GM12875 (cell line): ENCODE data around the gene CROCC2.

Experiments used
- H3K4me3 ChIP-seq: one replicate; pipeline ENCODE4 v1.5.1; 2011; ENCODE audit warnings: low read depth, low read length, control low read depth
- CTCF ChIP-seq: IDR thresholded peaks from 2 replicates; pipeline ENCODE4 v1.5.1; 2011; ENCODE audit warnings: low read depth, mild to moderate bottlenecking, control low read depth, inconsistent platforms, low read length, moderate library complexity, borderline replicate concordance; ENCODE audit not compliant: insufficient read depth

The CROCC2 gene

GRCh38 chr2:240865391-240865790 lies 40.7 kb upstream of the CROCC2 start:
- TF ChIP-seq CTCF: no peak
- no peak overlapping the region for H3K4me3 ChIP-seq

- TF ChIP-seq CTCF: no peak
- no peak within 1 kb of the TSS for H3K4me3 ChIP-seq
Measured at GRCh38 chr2:240868286-240869108, 37.6 kb upstream of the CROCC2 start, which contains the start of gene AGXT. Gene AGXT, plus strand, starts transcription at chr2:240868824. Its CDS starts 42 bp downstream, at chr2:240868866.

DNA sequence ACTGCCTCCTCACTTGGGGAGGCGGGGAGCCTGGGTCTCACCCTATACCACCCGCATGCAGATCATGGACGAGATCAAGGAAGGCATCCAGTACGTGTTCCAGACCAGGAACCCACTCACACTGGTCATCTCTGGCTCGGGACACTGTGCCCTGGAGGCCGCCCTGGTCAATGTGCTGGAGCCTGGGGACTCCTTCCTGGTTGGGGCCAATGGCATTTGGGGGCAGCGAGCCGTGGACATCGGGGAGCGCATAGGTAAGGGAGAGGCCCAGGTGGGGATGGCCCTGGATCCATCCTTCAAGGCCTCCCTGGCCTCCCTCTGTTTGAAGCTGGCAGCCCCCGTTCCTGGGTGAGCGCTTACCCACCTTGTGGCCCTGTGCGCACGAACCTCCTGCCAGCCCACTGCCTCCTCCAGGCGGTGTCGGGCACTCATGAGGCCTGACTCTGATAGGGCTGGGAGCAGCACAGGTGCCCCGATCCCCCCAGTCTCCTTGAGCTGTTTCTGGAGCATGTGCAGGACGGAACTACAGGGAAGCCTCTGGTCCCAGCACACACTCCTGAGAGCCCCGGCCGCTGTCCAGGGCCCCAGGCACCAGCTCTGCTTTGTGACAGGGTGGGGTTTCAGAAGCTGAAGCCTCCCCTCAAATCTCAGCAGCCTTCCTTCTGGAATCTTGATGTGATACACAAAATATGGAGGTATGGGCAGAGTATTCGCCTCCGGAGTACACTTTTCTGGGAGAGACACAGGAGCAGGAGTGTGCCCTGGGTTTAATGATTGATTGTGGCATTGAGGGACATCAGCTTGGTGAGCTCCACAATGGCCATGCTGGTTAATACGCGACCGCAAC lies 36.8 kb upstream of the CROCC2 start:
- TF ChIP-seq CTCF: no peak
- H3K4me3 ChIP-seq: no peak overlapping the region

- no peak for TF ChIP-seq CTCF
- no peak overlapping the region for H3K4me3 ChIP-seq
Measured at GRCh38 chr2:240869956-240870875, 35.9 kb upstream of the CROCC2 start.

GRCh38 chr2:240871071-240871958 lies 34.8 kb upstream of the CROCC2 start:
- no peak for TF ChIP-seq CTCF
- H3K4me3 ChIP-seq: no peak overlapping the region
